NCI-H524 treated with DMSO at 0.1 percent for 48 hours (cell line): Measurements from ENCODE around the gene CPVL.

Source experiments
- DNase-seq: peaks from one replicate; lab custom pipeline; 2025; lab: John Stamatoyannopoulos, UW

Gene CPVL

GRCh38 chr7:29154076-29154475 lies 7.7 kb upstream of the CPVL start:
- DNase-seq, result no peak

- peak; percentile 95 for DNase-seq
Observed at GRCh38 chr7:29150856-29151255, 4.5 kb upstream of the CPVL start.

GRCh38 chr7:29149036-29149435 lies 2.7 kb upstream of the CPVL start:
- DNase-seq, result no peak

GRCh38 chr7:29147821-29148220 lies 1.5 kb upstream of the CPVL start:
- DNase-seq, result no peak

- no peak for DNase-seq
Observed at GRCh38 chr7:29146888-29147609, 712 bp upstream of the CPVL start.

GRCh38 chr7:29145553-29146056 lies 732 bp downstream of the CPVL start:
- no peak for DNase-seq

GRCh38 chr7:29143751-29144150 lies 2.6 kb downstream of the CPVL start:
- DNase-seq, result no peak

GRCh38 chr7:29142021-29142727 lies 4.2 kb downstream of the CPVL start:
- no peak for DNase-seq

GRCh38 chr7:29140873-29141468 lies 5.4 kb downstream of the CPVL start:
- no peak for DNase-seq

GRCh38 chr7:29139796-29140195 lies 6.5 kb downstream of the CPVL start:
- no peak for DNase-seq

- no peak for DNase-seq
Observed at GRCh38 chr7:29139191-29139590, 7.1 kb downstream of the CPVL start.

- DNase-seq, result no peak
Observed at GRCh38 chr7:29138588-29138987, 7.7 kb downstream of the CPVL start.

- DNase-seq, result no peak
Observed at GRCh38 chr7:29135846-29136245, 10.5 kb downstream of the CPVL start.

- no peak for DNase-seq
Observed at GRCh38 chr7:29132980-29133379, 13.4 kb downstream of the CPVL start.

- no peak for DNase-seq
Observed at GRCh38 chr7:29131678-29132077, 14.7 kb downstream of the CPVL start.

- no peak for DNase-seq
Observed at GRCh38 chr7:29130096-29130495, 16.2 kb downstream of the CPVL start.

GRCh38 chr7:29127527-29127926 lies 18.8 kb downstream of the CPVL start:
- DNase-seq, result no peak

GRCh38 chr7:29126804-29127203 lies 19.5 kb downstream of the CPVL start:
- no peak for DNase-seq

GRCh38 chr7:29123626-29124190 lies 22.6 kb downstream of the CPVL start:
- DNase-seq, result no peak

GRCh38 chr7:29122759-29123158 lies 23.6 kb downstream of the CPVL start:
- no peak for DNase-seq

- DNase-seq, result no peak
Observed at GRCh38 chr7:29122081-29122480, 24.3 kb downstream of the CPVL start.

- DNase-seq, result no peak
Observed at GRCh38 chr7:29120955-29121354, 25.4 kb downstream of the CPVL start.

- DNase-seq, result no peak
Observed at GRCh38 chr7:29119538-29119937, 26.8 kb downstream of the CPVL start.
